HepG2 (cell line): ENCODE results near the gene EPM2A. TPM values are rescaled to one million over a fixed set of nuclear protein-coding genes. Genes with fewer than 3 reads are reported as not detected.

ENCODE experiments used
- ATAC-seq: fragments of 200-7000 bp; cut with Tn5 transposase; 3 replicates; pipeline ENCODE4 v1.9.1; 2020; ENCODE audit warnings: mild to moderate bottlenecking, moderate library complexity
- Bru-seq: library from RNA; stranded (reverse); fragments of 400-500 nt; gene quantifications from one replicate; lab custom pipeline; 2021; lab: Mats Ljungman, UMichigan
- BruChase-seq, 2 experiments: library from RNA; stranded (reverse); fragments of 400-500 nt; gene quantifications; one replicate each; lab custom pipeline; 2021; lab: Mats Ljungman, UMichigan
- BruUV-seq: library from RNA; stranded (reverse); fragments of 400-500 nt; replicated peaks from 2 replicates; lab custom pipeline; 2021; lab: Mats Ljungman, UMichigan
- CTCF ChIA-PET: fragments of 300-600 bp; formaldehyde crosslinking; extraction: SDS; loops from one replicate; lab custom pipeline; 2021; ENCODE audit warnings: low total read pairs, inconsistent platforms, low intra/inter-chr PET ratio; lab: Yijun Ruan, JAX
- POLR2A ChIA-PET: fragments of 350-600 bp; sonication (Branson Sonifier 250); formaldehyde crosslinking; loops from one replicate; lab custom pipeline; 2020; ENCODE audit warnings: antibody characterized with exemption, inconsistent platforms; lab: Yijun Ruan, JAX
- DNase-seq: peaks from one replicate; pipeline ENCODE4 v3.0.0-alpha.2; 2015; ENCODE audit warnings: low spot score
- FAIRE-seq: peaks from 3 replicates; lab custom pipeline; 2011; peaks lifted over from hg19 to GRCh38; lab: Jason Lieb, UNC
- H2AFZ ChIP-seq: one replicate; pipeline ENCODE4 v1.6.1; 2011; ENCODE audit warnings: low read length, inconsistent platforms
- H3K27ac ChIP-seq: fragments of 300-600 bp; 3 replicates; pipeline ENCODE4 v1.8.0; 2011; ENCODE audit warnings: mixed run types, mild to moderate bottlenecking, mixed read lengths, low read length, inconsistent platforms; ENCODE audit not compliant: insufficient read depth; ENCODE audit errors: extremely low read length
- H3K27me3 ChIP-seq, 2 experiments: fragments of 200-600 bp in 1 of 2; 2 replicates in 1 of 2; 3 replicates in 1 of 2; pipeline versions ENCODE4 v1.6.0 to v1.8.0; 2011; ENCODE audit warnings: low read length in 2 of 2, mild to moderate bottlenecking in 2 of 2, moderate library complexity in 2 of 2, inconsistent platforms in 1 of 2; ENCODE audit not compliant: insufficient read depth in 2 of 2, control insufficient read depth in 1 of 2
- H3K36me3 ChIP-seq, 2 experiments: fragments of 200-600 bp in 1 of 2; replicated peaks in 1 of 2; 2 replicates in 1 of 2; 3 replicates in 1 of 2; pipeline versions ENCODE4 v1.5.1 to v1.8.0; 2011; ENCODE audit warnings: low read length in 2 of 2, inconsistent platforms in 1 of 2; ENCODE audit not compliant: insufficient read depth in 2 of 2, control insufficient read depth in 1 of 2
- H3K4me1 ChIP-seq: 2 replicates; pipeline ENCODE4 v1.5.1; 2012; ENCODE audit warnings: low read length, inconsistent platforms; ENCODE audit not compliant: insufficient read depth
- H3K4me2 ChIP-seq: 2 replicates; pipeline ENCODE4 v1.6.0; 2011; ENCODE audit warnings: low read depth, low read length, inconsistent platforms
- H3K4me3 ChIP-seq, 3 experiments: fragments of 200-600 bp in 1 of 3; sonication (generic), shearing (Covaris generic) in 1 of 3; replicated peaks in 1 of 3; 2 replicates each; pipeline ENCODE4 v1.5.1; 2011 to 2016; ENCODE audit warnings: low read length in 3 of 3, inconsistent platforms in 2 of 3, low read depth in 2 of 3, mild to moderate bottlenecking in 2 of 3, control low read depth in 1 of 3, mixed read lengths in 1 of 3; ENCODE audit not compliant: insufficient read depth in 1 of 3
- H3K79me2 ChIP-seq: one replicate; pipeline ENCODE4 v1.6.1; 2011; ENCODE audit warnings: low read length, inconsistent platforms; ENCODE audit not compliant: insufficient read depth
- H3K9ac ChIP-seq: 2 replicates; pipeline ENCODE4 v1.6.0; 2011; ENCODE audit warnings: mild to moderate bottlenecking, low read depth, low read length, inconsistent platforms; ENCODE audit not compliant: insufficient read depth
- H3K9me3 ChIP-seq: 2 replicates; pipeline ENCODE4 v1.5.1; 2012; ENCODE audit warnings: mild to moderate bottlenecking, low read length
- H4K20me1 ChIP-seq: 2 replicates; pipeline ENCODE4 v1.6.0; 2011; ENCODE audit warnings: inconsistent platforms, mild to moderate bottlenecking, low read length, moderate library complexity; ENCODE audit not compliant: insufficient read depth
- HMG20B ChIP-seq: conservative IDR thresholded peaks from 2 replicates; pipeline ENCODE4 v1.6.1; 2016; ENCODE audit warnings: missing genetic modification reagents, missing compliant biosample characterization
- HMGXB3 ChIP-seq: sonication (generic); formaldehyde crosslinking; IDR thresholded peaks from 2 replicates; pipeline ENCODE4 v1.4.0; 2020; ENCODE audit warnings: missing genetic modification reagents, borderline replicate concordance
- ZNF143 ChIP-seq: sonication (generic); formaldehyde crosslinking; IDR thresholded peaks from 2 replicates; pipeline ENCODE4 v1.4.0; 2020; ENCODE audit warnings: missing genetic modification reagents
- ZNF251 ChIP-seq: sonication (generic); formaldehyde crosslinking; IDR thresholded peaks from 2 replicates; pipeline ENCODE4 v1.9.0; 2021; ENCODE audit warnings: mild to moderate bottlenecking, missing genetic modification reagents
- ZNF639 ChIP-seq: conservative IDR thresholded peaks from 2 replicates; pipeline ENCODE4 v1.6.1; 2018; ENCODE audit warnings: missing genetic modification reagents
- WGBS: methylation state at CpG from one replicate; pipeline ENCODE4 v1.1.6; 2017; ENCODE audit warnings: low lambda C conversion rate; 5-methylcytosine and 5-hydroxymethylcytosine counted together
- in situ Hi-C: cut with HindIII; loops from 2 replicates; pipeline ENCODE4 v1.10.0; 2017; ENCODE audit warnings: low pct_unique_long_range_greater_than_20kb; ENCODE audit not compliant: extremely low pct_ligation_motif_present
- intact Hi-C: fragments of 100-400 bp; cut with micrococcal nuclease; formaldehyde crosslinking; loops from one replicate; pipeline ENCODE4 v1.10.0; 2022; ENCODE audit not compliant: unreplicated experiment
- long read RNA-seq, 2 experiments: library from RNA in 1 of 2; library from polyadenylated mRNA in 1 of 2; stranded (forward) in 1 of 2; unstranded in 1 of 2; transcript quantifications; one replicate each; pipeline ENCODE4 v2.0.0, GENCODE V29; 2019 to 2022
- polyA minus RNA-seq, 3 experiments: library from RNA; depleted of rRNA, polyadenylated mRNA; stranded (reverse); fragments of >200 nt; gene quantifications; 2 replicates each; pipeline ENCODE4 v1.2.3, GENCODE V29; 2011; ENCODE audit warnings: low replicate concordance in 1 of 3
- polyA plus RNA-seq, 8 experiments: library from polyadenylated mRNA; depleted of rRNA in 3 of 8; stranded (reverse) in 7 of 8; unstranded in 1 of 8; fragments of >200 nt; fragmentation: Illumina TruSeq in 4 of 8; extraction: Trizol in 4 of 8; gene quantifications; 2 replicates each; pipeline versions ENCODE4 v1.2.1 to v1.2.3, GENCODE V29; 2011 to 2016; ENCODE audit warnings: low read depth in 4 of 8, missing spikeins in 1 of 8, mixed read lengths in 1 of 8; ENCODE audit not compliant: insufficient read depth in 1 of 8
- total RNA-seq, 5 experiments: library from RNA; depleted of rRNA; stranded (reverse); fragments of >200 nt; fragmentation: Illumina TruSeq; extraction: Trizol; gene quantifications; 2 replicates each; pipeline ENCODE4 v1.2.3, GENCODE V29; 2016; ENCODE audit warnings: low read depth in 1 of 5
- TF ChIP-seq, protein P1 (sequence below): sonication (generic); formaldehyde crosslinking; IDR thresholded peaks from 2 replicates; pipeline ENCODE4 v1.5.0; 2020; ENCODE audit warnings: mild to moderate bottlenecking, missing genetic modification reagents, borderline replicate concordance

Gene EPM2A
- total RNA-seq (2016; rRNA removed; fragmentation: Illumina TruSeq; extraction: Trizol) (9.2 and 9.9 TPM in 2 replicates), polyA plus RNA-seq (2011; rRNA removed) (4.6 and 6.7 TPM in 2 replicates), polyA minus RNA-seq (2011; rRNA and poly(A)+ RNA removed; ENCODE audit: low replicate concordance) (4.9 and 11.6 TPM in 2 replicates), Bru-seq, nascent RNA (percentile 68 among the genes with signal in this experiment), BruChase-seq, experiment 1, labeled RNA remaining after a 6-hour chase (percentile 58 among the genes with signal in this experiment), BruChase-seq, experiment 2, labeled RNA remaining after a 2-hour chase (percentile 71 among the genes with signal in this experiment)
- 8.8 and 15.2 TPM in 2 replicates for total RNA-seq (2016; cell fraction: cytosol; rRNA removed; fragmentation: Illumina TruSeq; extraction: Trizol; ENCODE audit: low read depth)
- total RNA-seq (2016; cell fraction: insoluble cytoplasmic fraction; rRNA removed; fragmentation: Illumina TruSeq; extraction: Trizol): 10.6 and 10.7 TPM in 2 replicates
- total RNA-seq (2016; cell fraction: membrane; rRNA removed; fragmentation: Illumina TruSeq; extraction: Trizol): 9.2 and 10.4 TPM in 2 replicates
- total RNA-seq (2016; cell fraction: nucleus; rRNA removed; fragmentation: Illumina TruSeq; extraction: Trizol): 14.1 and 16.8 TPM in 2 replicates
- 4.8 and 5.6 TPM in 2 replicates for polyA plus RNA-seq (2011; cell fraction: cytosol; rRNA removed)
- 11.4 and 11.7 TPM in 2 replicates for polyA plus RNA-seq (2011; cell fraction: nucleus; rRNA removed)
- polyA plus RNA-seq (2012): 5.2 TPM in 2 replicates
- polyA plus RNA-seq (2016; cell fraction: cytosol; fragmentation: Illumina TruSeq; extraction: Trizol; ENCODE audit: low read depth): 3.9 and 4.2 TPM in 2 replicates
- 7.7 and 8.5 TPM in 2 replicates for polyA plus RNA-seq (2016; cell fraction: insoluble cytoplasmic fraction; fragmentation: Illumina TruSeq; extraction: Trizol; ENCODE audit: low read depth)
- 7.6 and 8.0 TPM in 2 replicates for polyA plus RNA-seq (2016; cell fraction: membrane; fragmentation: Illumina TruSeq; extraction: Trizol; ENCODE audit: low read depth)
- polyA plus RNA-seq (2016; cell fraction: nucleus; fragmentation: Illumina TruSeq; extraction: Trizol; ENCODE audit: insufficient read depth, low read depth): 9.1 and 12.4 TPM in 2 replicates
- 6.4 and 6.9 TPM in 2 replicates for polyA minus RNA-seq (2011; cell fraction: cytosol; rRNA and poly(A)+ RNA removed)
- polyA minus RNA-seq (2011; cell fraction: nucleus; rRNA and poly(A)+ RNA removed): 33.6 and 34.5 TPM in 2 replicates
- long read RNA-seq, experiment 1, full-length matches to known transcripts: 2 of 2 reads
- long read RNA-seq, experiment 1, partial matches to known transcripts: 0 of 2 reads
- long read RNA-seq, experiment 1, other reads (novel, unspliced or antisense): 0 of 2 reads
- long read RNA-seq, experiment 2, full-length matches to known transcripts: 6 of 6 reads
- long read RNA-seq, experiment 2, partial matches to known transcripts: 0 of 6 reads
- long read RNA-seq, experiment 2, other reads (novel, unspliced or antisense): 0 of 6 reads

- WGBS: 2% methylated on average over 20 of the region's 69 CpGs
- ATAC-seq: peak; percentile 80
- ChIA-PET POLR2A (interaction anchor here (0.6 to 3.5 kb wide), 17 partner anchors 11 to 1395 kb away, joined by 3 to 84 read pairs (median 4); partner anchors contain the start of genes FBXO30 and SHPRH), CTCF (no interaction called here)
- no peak for FAIRE-seq
- peak within 1 kb of the TSS; percentile 84 for H3K4me2 ChIP-seq
- in situ Hi-C loops (loop anchor here (5.0 kb wide), 1 partner anchor 77 kb away; the partner anchor contains the start of gene FBXO30), intact Hi-C loops (loop anchor here (10.0 kb wide), 2 partner anchors 471 to 809 kb away; partner anchors contain the start of gene RAB32)
- H3K4me1 ChIP-seq: peaks cover 24% of the 10 kb centered on the region
- DNase-seq: peak; percentile 80
- H2AFZ ChIP-seq: peak within 1 kb of the TSS; percentile 67
- H3K79me2 ChIP-seq: peaks cover 4% of the 10 kb centered on the region
- H3K9ac ChIP-seq: peak within 1 kb of the TSS; percentile 89
- no peaks in the 10 kb centered on the region for H3K36me3 ChIP-seq
- H4K20me1 ChIP-seq: no peaks in the 10 kb centered on the region
- peak within 1 kb of the TSS; percentile 70 to 78 (median 75) for H3K4me3 ChIP-seq
- no peaks in the 10 kb centered on the region for H3K27me3 ChIP-seq
- no peaks in the 10 kb centered on the region for H3K9me3 ChIP-seq
- BruUV-seq: TSS peak; percentile 85
- H3K27ac ChIP-seq: peak within 1 kb of the TSS; percentile 96
- 0 out of 2 replicates have a peak, but pooled peaks have one; percentile 40 for TF ChIP-seq ZNF143 (CRISPR knock-in tag)
- peak; percentile 92 for TF ChIP-seq ZNF639
- TF ChIP-seq ZNF251: 0 out of 2 replicates have a peak, but pooled peaks have one; percentile 62
- TF ChIP-seq HMG20B (CRISPR knock-in tag): 0 out of 2 replicates have a peak, but pooled peaks have one; percentile 36
- TF ChIP-seq, protein P1, sequence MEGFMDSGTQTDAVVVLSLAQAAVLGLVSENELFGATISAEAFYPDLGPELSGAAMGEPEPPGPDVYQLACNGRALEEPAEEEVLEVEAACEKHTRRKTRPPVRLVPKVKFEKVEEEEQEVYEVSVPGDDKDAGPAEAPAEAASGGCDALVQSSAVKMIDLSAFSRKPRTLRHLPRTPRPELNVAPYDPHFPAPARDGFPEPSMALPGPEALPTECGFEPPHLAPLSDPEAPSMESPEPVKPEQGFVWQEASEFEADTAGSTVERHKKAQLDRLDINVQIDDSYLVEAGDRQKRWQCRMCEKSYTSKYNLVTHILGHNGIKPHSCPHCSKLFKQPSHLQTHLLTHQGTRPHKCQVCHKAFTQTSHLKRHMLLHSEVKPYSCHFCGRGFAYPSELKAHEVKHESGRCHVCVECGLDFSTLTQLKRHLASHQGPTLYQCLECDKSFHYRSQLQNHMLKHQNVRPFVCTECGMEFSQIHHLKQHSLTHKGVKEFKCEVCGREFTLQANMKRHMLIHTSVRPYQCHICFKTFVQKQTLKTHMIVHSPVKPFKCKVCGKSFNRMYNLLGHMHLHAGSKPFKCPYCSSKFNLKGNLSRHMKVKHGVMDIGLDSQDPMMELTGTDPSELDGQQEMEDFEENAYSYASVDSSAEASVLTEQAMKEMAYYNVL (CRISPR knock-in tag): peak; percentile 80
- TF ChIP-seq HMGXB3 (CRISPR knock-in tag): peak; percentile 83; the same call in 1 of the 2 replicates
Measured at GRCh38 chr6:145735356-145736165, at the start of gene EPM2A. EPM2A (minus strand) TSS chr6:145735520; CDS start chr6:145735498, 22 bp downstream.
